HG03280 (cell line): Measurements from ENCODE around the gene SLC18B1.
A peak's percentile ranks its signal among the peaks of the same experiment; 100 is the strongest.
"Not testable (repeated sequence)": the region's sequence is repeated elsewhere in the genome, so short reads cannot be mapped to it uniquely, and the experiment has no call there.

Experiments used
- ATAC-seq: cut with Tn5 transposase; IDR thresholded peaks from one replicate; pipeline ENCODE4 v1.9.1; 2021; ENCODE audit warnings: mild to moderate bottlenecking, moderate library complexity; ENCODE audit not compliant: unreplicated experiment

Gene SLC18B1

GRCh38 chr6:132800656-132801055, 2.2 kb upstream of the SLC18B1 start:
- no peak for ATAC-seq

GRCh38 chr6:132798869-132799538, 567 bp upstream of the SLC18B1 start:
- ATAC-seq, result peak; percentile 85

GRCh38 chr6:132795461-132795860, 3.0 kb downstream of the SLC18B1 start:
- no peak for ATAC-seq

- no peak for ATAC-seq
These were observed 5.9 kb downstream of the SLC18B1 start for GRCh38 chr6:132792510-132792909.

GRCh38 chr6:132790450-132790849, 8.0 kb downstream of the SLC18B1 start:
- ATAC-seq, result no peak

- ATAC-seq, result no peak
These were observed 9.1 kb downstream of the SLC18B1 start for GRCh38 chr6:132789396-132789776.

GRCh38 chr6:132788658-132789395, 9.6 kb downstream of the SLC18B1 start:
- no peak for ATAC-seq

GRCh38 chr6:132785936-132786335, 12.5 kb downstream of the SLC18B1 start:
- no peak for ATAC-seq

GRCh38 chr6:132780770-132781371, 17.6 kb downstream of the SLC18B1 start:
- ATAC-seq, result no peak

- ATAC-seq, result not testable (repeated sequence)
These were observed 20.6 kb downstream of the SLC18B1 start for GRCh38 chr6:132777881-132778280.

GRCh38 chr6:132768051-132768517, 30.4 kb downstream of the SLC18B1 start:
- peak; percentile 84 for ATAC-seq

GRCh38 chr6:132765560-132765959, 32.9 kb downstream of the SLC18B1 start:
- ATAC-seq, result no peak

- no peak for ATAC-seq
These were observed 34.1 kb downstream of the SLC18B1 start for GRCh38 chr6:132764370-132764769.

GRCh38 chr6:132763269-132763668, 35.2 kb downstream of the SLC18B1 start:
- ATAC-seq, result peak; percentile 93

GRCh38 chr6:132760256-132760655, 38.2 kb downstream of the SLC18B1 start:
- no peak for ATAC-seq

GRCh38 chr6:132758689-132759088, 39.7 kb downstream of the SLC18B1 start:
- no peak for ATAC-seq

- no peak for ATAC-seq
These were observed 46.2 kb downstream of the SLC18B1 start for GRCh38 chr6:132752255-132752654.

- ATAC-seq, result no peak
These were observed 46.6 kb downstream of the SLC18B1 start for GRCh38 chr6:132751828-132752227.

- ATAC-seq, result peak; percentile 18
These were observed 47.1 kb downstream of the SLC18B1 start for GRCh38 chr6:132751306-132751705.

- ATAC-seq, result peak; percentile 58
These were observed 47.8 kb downstream of the SLC18B1 start for GRCh38 chr6:132750455-132751248.

GRCh38 chr6:132749111-132749510, 49.3 kb downstream of the SLC18B1 start:
- ATAC-seq, result no peak
